Urinary bladder (tissue), 4 donors: ENCODE measurements around the gene SSBP2. TPM values are rescaled to one million over a fixed set of nuclear protein-coding genes. Genes with fewer than 3 reads are reported as not detected.
"Not testable (repeated sequence)": the region's sequence is repeated elsewhere in the genome, so short reads cannot be mapped to it uniquely, and the experiment has no call there.

Source experiments
- DNase-seq: peaks from one replicate; pipeline ENCODE4 v3.0.0-alpha.2; 2015; ENCODE audit errors: extremely low spot score
- H3K27ac ChIP-seq: one replicate; pipeline ENCODE4 v1.5.1; 2013; ENCODE audit warnings: low read depth, mild to moderate bottlenecking, moderate library complexity
- H3K36me3 ChIP-seq: one replicate; pipeline ENCODE4 v1.6.1; 2013; ENCODE audit warnings: mild to moderate bottlenecking, moderate library complexity; ENCODE audit not compliant: insufficient read depth
- H3K4me1 ChIP-seq: one replicate; pipeline ENCODE4 v1.6.1; 2013; ENCODE audit warnings: mild to moderate bottlenecking, moderate library complexity; ENCODE audit not compliant: insufficient read depth
- H3K4me3 ChIP-seq: one replicate; pipeline ENCODE4 v1.5.1; 2013; ENCODE audit warnings: low read depth, low read length
- WGBS: extraction: QIAGEN DNeasy Blood & Tissue Kit; methylation state at CpG from one replicate; pipeline ENCODE4 v1.1.7; 2013; 5-methylcytosine and 5-hydroxymethylcytosine counted together
- polyA plus RNA-seq: library from polyadenylated mRNA; stranded (reverse); fragments of 200-250 nt; gene quantifications from one replicate; pipeline ENCODE4 v1.2.3, GENCODE V29; 2013
- total RNA-seq: library from RNA; depleted of rRNA; stranded (reverse); fragments of >200 nt; gene quantifications from one replicate; pipeline ENCODE4 v1.2.3, GENCODE V29; 2014
- donor health status: healthy with polysubstance abuse.
- donor health status: healthy.

The SSBP2 gene
- total and polyA plus RNA-seq, 2 donors, result 58.6 to 94.8 TPM

DNA sequence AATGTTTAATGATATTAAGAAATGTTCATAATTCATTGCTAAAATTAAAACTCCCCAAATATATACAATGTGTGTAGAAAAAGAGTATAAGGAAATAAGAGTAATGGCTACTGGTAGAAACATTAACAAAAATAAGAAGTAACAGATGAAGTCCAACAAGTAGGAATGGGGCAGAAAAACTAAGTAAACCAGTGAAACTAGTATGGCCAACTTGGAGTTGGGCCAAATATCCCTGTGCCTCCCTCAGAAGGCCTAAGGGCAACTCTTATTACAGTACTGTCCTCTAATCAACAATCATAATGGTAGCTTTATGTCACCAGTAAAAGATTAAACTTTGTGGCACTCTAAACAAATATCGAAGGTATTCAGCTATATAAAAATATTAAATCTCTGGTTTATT is 93.5 kb downstream of the SSBP2 start:
- DNase-seq, result no peak
- Histone ChIP-seq H3K4me1 (no peaks in the 10 kb centered on the region), H3K36me3 (no peaks in the 10 kb centered on the region), H3K27ac (no peak overlapping the region), H3K4me3 (no peak overlapping the region)
- WGBS, result 72% methylated on average over 1 of the region's 1 CpG

DNA sequence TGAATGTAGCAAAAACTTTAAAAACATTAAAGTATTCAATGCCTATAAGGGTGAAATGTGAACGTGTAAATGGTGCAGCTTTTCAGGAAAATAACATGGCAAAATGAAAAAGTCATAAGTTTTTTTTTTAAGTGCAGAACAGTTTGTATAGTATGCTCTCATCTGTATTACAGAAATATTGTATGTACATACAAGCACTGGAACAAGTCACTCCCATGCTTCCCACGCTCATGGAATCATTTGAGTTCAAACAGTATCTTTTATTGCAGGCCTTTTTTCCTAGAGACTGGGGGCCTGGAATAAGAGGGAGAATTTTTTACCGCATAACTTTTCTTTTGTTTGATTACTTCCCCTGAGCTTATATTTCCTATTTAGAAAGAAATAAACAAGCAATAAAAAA is 94.1 kb downstream of the SSBP2 start:
- Histone ChIP-seq H3K4me1 (no peaks in the 10 kb centered on the region), H3K4me3 (no peak overlapping the region), H3K36me3 (no peaks in the 10 kb centered on the region), H3K27ac (no peak overlapping the region)
- 76% methylated on average over 3 of the region's 3 CpGs for WGBS
- no peak for DNase-seq

DNA sequence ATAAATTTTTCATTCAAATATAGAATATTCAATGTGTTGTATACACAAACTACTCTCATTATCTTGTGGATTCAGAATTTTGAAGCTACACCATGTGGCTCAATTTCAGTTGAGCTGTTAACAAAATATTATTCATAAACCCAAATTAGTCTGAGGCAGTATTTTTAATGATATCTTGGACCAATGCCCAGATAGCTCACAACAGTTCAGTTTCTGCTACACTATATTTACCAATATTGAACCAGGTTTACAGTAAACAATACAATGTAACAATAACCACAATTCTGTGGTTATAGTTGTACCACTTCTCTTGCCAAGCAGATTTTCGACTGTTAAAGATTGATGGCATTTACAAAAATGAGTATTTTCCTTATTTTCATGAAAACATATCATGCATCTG is 99.9 kb downstream of the SSBP2 start:
- no peak overlapping the region for H3K4me3 ChIP-seq
- no peak for DNase-seq
- H3K36me3 ChIP-seq, result no peaks in the 10 kb centered on the region
- WGBS, result 82% methylated on average over 1 of the region's 1 CpG
- H3K4me1 ChIP-seq, result no peaks in the 10 kb centered on the region
- H3K27ac ChIP-seq, result no peak overlapping the region

DNA sequence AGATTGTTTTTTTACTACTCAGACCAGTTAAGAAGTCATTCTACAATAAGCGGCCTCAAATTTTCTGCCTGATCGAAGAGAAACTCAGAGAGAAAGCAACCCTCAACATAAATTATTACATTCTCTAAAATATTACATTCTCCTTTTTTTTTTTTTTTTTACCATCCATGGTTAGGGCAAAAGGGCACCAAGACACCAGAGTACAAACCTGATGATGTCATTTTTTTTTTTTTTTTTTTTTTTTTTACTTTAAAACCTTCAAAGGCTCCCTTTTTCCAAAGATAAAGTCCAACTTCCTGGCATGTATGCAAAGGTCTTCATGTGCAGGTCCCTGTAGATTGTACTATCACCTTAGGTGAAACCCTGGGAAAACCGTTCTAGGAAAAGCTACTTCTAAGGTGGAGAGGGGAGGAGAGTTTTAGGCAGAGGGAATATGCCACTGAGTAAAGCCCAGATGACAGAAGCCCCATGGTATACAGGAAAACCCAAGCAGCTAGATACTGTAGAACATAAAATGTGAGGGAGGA is 104.4 kb downstream of the SSBP2 start:
- no peak for DNase-seq

DNA sequence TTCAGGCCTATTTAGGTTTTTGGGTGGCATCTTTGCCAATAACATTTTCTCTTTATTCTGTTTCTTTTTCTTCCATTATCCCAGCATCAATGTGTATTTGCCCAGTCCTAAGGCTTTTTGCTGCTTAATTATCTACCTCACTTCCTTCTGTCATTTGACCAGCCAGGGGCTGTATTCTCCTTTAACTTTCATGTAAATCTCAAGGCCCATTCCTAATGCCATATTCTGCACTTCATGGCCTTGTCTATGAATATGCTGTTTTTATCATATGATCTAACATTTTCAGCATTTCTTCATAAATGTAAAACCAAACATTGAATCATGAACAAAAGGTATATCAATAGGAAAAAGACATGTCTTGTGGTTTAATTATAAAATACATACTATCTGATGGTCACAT is 108.7 kb downstream of the SSBP2 start:
- H3K36me3 ChIP-seq, result no peaks in the 10 kb centered on the region
- H3K27ac ChIP-seq, result no peak overlapping the region
- DNase-seq, result no peak
- no peaks in the 10 kb centered on the region for H3K4me1 ChIP-seq
- no peak overlapping the region for H3K4me3 ChIP-seq

More for the DNA sequence above, 104.4 kb downstream of the SSBP2 start:
- Histone ChIP-seq H3K27ac (no peak overlapping the region), H3K4me1 (no peaks in the 10 kb centered on the region), H3K36me3 (no peaks in the 10 kb centered on the region), H3K4me3 (no peak overlapping the region)
- 97% methylated on average over 3 of the region's 3 CpGs for WGBS

DNA sequence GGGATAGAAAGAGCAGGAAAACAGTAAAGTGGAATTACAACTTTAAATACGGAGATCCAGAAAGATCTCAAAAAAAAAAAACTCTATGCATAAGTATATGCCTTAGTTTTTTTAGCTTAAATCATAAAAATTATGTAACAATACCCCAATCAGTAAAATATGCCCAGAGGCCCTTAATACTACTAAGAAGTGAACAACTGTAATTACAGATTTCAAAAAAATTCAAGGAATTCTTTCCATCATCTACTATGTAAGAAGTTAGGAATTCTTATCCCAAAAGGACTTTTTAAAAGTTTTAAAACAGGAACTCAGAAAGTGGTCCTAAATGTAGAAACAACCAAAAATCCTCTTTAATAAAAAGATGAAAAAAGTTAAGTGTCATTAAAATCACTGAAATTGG is 111.3 kb downstream of the SSBP2 start:
- H3K36me3 ChIP-seq, result no peaks in the 10 kb centered on the region
- no peak for DNase-seq
- 67% methylated on average over 1 of the region's 1 CpG for WGBS
- no peak overlapping the region for H3K4me3 ChIP-seq
- H3K4me1 ChIP-seq, result no peaks in the 10 kb centered on the region
- no peak overlapping the region for H3K27ac ChIP-seq

DNA sequence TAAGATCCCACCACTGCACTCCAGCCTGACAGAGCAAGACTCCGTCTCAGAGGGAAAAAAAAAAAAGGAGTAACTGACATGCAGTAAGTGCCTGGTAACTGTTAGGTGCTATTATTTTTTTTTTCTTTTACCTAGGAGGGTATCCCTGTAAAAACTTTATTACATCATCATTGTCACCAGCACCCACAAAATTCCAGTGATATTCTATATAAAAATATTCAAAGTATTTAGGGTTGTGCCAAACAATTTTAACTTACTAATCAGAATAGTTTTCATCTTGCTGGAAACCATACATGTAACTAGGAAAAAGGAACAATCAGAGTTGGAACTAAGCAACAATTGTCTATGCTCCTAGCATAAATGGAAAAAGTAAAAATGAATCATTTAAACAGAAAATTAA is 112.4 kb downstream of the SSBP2 start:
- Histone ChIP-seq H3K27ac (no peak overlapping the region), H3K4me1 (no peaks in the 10 kb centered on the region), H3K36me3 (peaks cover 2% of the 10 kb centered on the region), H3K4me3 (no peak overlapping the region)
- no peak for DNase-seq
- 74% methylated on average over 1 of the region's 1 CpG for WGBS

DNA sequence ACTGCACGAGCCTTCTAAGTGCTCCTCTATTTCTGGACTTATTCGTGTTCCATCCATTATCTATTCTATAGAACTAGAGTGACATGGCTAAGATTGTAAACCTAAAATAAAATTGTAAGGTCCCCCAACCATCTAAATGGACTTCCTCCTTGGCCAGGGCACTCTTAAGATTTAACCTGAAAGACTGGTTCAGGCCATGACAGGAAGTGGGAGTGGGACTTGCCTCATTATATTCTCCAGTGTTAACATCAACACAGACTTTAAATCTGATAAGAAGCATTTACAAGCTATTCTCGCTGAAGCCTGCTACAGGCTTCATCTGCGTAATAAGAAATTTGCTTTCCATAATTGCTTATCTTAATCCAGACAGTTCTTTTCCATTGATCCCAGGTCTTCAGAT is 117.0 kb downstream of the SSBP2 start:
- Histone ChIP-seq H3K4me3 (no peak overlapping the region), H3K4me1 (no peaks in the 10 kb centered on the region), H3K27ac (no peak overlapping the region), H3K36me3 (peaks cover 2% of the 10 kb centered on the region)
- no peak for DNase-seq
- 87% methylated on average over 4 of the region's 4 CpGs for whole genome bisulfite sequencing

DNA sequence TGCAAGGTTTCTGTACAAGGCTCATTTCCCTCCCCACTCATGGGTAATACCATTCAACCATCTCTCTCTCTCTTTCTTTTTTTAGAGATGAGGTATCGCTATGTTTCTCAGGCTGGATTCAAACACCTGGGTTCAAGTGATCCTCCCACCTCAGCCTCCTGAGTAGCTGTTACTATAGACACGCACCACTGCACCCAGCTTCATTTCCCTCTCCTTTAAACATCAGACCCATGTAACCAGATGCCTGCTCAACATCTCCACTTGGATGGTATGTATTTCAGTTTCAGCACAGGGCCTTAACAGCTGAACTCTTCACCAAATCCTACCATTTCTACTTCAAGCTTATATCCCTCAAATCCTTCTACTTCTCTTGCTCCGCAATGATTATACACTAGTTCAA is 117.4 kb downstream of the SSBP2 start:
- Histone ChIP-seq H3K27ac (no peak overlapping the region), H3K4me1 (no peaks in the 10 kb centered on the region), H3K36me3 (peaks cover 2% of the 10 kb centered on the region), H3K4me3 (no peak overlapping the region)
- no peak for DNase-seq
- over 99% methylated on average over 3 of the region's 3 CpGs for WGBS

DNA sequence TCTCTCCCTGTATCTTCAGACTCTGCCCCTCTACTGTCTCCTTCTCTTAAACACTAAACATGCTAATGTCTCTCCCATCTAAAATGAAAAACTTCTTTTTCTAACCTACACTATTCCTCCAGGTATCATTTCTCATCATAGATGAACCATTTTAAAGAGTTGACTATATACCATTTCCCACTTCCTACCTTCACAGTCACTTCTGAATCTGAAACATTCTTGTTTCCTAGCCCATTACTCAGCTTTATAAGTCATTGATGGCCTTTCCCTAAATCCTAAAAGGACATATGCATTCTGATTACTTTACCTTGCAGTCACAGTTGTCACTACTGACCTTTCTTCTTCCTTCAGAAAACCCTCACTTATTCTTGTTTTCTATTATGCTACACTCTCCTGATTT is 118.2 kb downstream of the SSBP2 start:
- no peak for DNase-seq
- H3K36me3 ChIP-seq, result peaks cover 2% of the 10 kb centered on the region
- no peak overlapping the region for H3K4me3 ChIP-seq
- H3K4me1 ChIP-seq, result no peaks in the 10 kb centered on the region
- H3K27ac ChIP-seq, result no peak overlapping the region

DNA sequence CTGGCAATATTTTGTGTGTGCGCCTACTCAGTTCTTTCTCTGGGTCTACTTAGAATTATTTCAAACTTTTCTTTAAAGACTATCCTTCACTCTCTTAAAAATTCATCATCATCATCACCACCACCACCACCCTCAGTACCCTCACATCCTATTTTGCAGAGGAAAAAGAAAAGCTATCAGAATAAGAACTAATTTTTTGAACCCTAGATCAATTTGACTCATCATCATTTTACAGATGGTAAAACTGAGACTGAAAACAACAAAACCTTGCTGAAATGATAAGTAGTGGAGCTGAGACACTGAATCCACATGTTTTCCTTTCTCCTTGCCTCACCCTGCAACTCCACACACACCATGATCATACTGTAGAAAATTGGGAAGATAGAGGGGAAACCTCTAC is 119.3 kb downstream of the SSBP2 start:
- no peak overlapping the region for H3K27ac ChIP-seq
- no peak overlapping the region for H3K4me3 ChIP-seq
- H3K4me1 ChIP-seq, result no peaks in the 10 kb centered on the region
- no peak for DNase-seq
- peaks cover 2% of the 10 kb centered on the region for H3K36me3 ChIP-seq
- 5% methylated on average over 1 of the region's 1 CpG for whole genome bisulfite sequencing

DNA sequence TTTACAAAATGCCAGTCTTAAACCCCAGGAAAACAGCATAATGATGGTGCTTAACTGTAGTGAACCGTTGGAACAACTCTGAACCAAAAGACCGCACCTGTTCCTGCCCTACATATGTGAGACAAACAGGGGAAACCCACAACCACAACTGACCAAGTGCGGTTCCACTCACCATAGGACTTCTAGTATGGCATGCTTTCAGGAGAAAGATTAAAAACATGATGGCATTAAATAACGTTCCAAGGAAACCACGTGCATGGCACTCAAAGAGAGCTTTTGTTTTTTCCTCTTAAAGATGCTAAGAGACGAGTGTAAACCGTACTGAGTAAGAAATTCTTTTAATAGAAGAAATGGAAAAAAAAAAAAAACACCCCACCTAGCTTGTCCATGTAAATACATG is 119.8 kb downstream of the SSBP2 start:
- WGBS, result 82% methylated on average over 7 of the region's 7 CpGs
- Histone ChIP-seq H3K4me3 (no peak overlapping the region), H3K4me1 (no peaks in the 10 kb centered on the region), H3K27ac (no peak overlapping the region), H3K36me3 (peaks cover 2% of the 10 kb centered on the region)
- no peak for DNase-seq

DNA sequence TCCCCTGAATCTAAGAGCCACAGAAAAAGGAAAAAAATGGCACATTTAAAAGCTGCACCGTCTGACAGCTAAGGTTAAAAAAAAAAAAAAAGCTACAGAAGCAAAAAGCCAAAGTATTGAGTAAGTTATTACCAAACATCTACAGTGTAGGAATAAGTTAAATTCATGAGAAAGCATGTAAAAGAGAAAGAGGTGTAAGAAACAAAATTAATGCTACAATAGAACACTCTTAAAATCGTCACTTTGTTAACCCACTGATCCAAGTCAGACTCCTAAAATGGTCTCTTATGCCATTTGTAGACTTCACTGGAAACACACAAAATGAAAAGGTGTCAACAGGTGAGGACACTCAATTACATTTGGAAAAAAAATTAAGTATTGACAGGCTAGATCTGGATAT is 120.2 kb downstream of the SSBP2 start:
- 74% methylated on average over 2 of the region's 2 CpGs for WGBS
- Histone ChIP-seq H3K4me3 (no peak overlapping the region), H3K27ac (no peak overlapping the region), H3K4me1 (no peaks in the 10 kb centered on the region), H3K36me3 (peaks cover 2% of the 10 kb centered on the region)
- DNase-seq, result no peak

DNA sequence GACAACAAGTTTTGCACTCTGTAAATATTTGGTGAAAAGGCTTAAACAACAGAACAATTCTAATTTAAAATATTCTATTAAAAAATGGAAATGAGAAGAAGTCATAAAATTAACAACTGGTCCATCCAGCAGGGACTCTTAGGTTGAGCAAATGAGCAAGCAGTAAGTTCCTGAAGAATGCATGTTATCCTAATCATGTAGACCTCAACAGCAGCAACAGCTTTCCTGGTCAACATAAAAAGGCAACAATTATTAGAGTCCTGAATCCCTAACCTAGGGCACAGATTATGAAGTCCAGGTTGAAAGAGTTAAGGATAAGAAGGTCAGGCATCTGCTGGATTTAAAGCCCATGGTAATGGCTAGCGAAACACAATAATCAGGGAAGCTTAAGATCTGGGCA is 120.9 kb downstream of the SSBP2 start:
- H3K4me3 ChIP-seq, result no peak overlapping the region
- peaks cover 2% of the 10 kb centered on the region for H3K36me3 ChIP-seq
- no peak overlapping the region for H3K27ac ChIP-seq
- H3K4me1 ChIP-seq, result no peaks in the 10 kb centered on the region
- no peak for DNase-seq
- WGBS, result 88% methylated on average over 1 of the region's 1 CpG

DNA sequence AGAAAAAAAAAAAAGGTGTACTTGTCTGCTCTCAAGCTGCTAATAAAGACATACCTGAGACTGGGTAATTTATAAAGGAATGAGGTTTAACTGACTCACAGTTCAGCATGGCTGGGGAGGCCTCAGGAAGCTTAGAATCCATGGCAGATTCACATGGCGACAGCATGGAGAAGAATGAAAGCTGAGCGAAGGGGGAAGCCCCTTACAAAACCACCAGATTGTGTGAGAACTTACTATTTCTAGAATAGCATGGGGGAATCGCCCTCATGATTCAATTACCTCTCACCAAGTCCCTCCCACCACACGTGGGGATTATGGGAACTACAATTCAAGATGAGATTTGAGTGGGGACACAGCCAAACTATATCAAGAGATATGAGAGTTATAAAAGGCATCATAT is 122.8 kb downstream of the SSBP2 start:
- not testable (repeated sequence) for H3K36me3 ChIP-seq, DNase-seq, H3K4me3 ChIP-seq, H3K4me1 ChIP-seq, H3K27ac ChIP-seq
- 92% methylated on average over 4 of the region's 4 CpGs for WGBS
